GM12875 (cell line): Measurements from ENCODE around the gene CCSAP.

Source experiments
- H3K4me3 ChIP-seq: one replicate; pipeline ENCODE4 v1.5.1; 2011; ENCODE audit warnings: low read depth, low read length, control low read depth
- TF ChIP-seq, protein P1 (sequence below): IDR thresholded peaks from 2 replicates; pipeline ENCODE4 v1.5.1; 2011; ENCODE audit warnings: low read depth, mild to moderate bottlenecking, control low read depth, inconsistent platforms, low read length, moderate library complexity, borderline replicate concordance; ENCODE audit not compliant: insufficient read depth

The CCSAP gene

DNA sequence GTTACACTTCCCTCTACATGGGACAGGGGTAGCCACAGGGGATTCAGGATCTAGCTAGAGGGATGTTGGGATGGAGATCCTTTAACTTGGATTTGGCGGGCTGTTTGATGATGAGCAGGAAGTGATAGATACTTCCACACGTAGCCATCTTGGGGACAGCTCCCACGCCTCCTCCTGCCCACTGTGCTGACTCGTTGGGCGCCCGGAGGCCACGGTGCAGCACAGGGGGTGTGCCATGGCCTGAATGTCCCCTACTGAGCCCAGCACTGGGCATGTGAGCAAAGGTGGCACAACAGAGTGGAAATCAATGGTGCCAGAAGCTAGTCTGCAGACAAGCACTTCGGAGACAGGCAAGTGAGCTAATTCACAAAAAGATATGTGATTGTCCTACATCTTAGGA lies 31.6 kb upstream of the CCSAP start:
- TF ChIP-seq, protein P1, sequence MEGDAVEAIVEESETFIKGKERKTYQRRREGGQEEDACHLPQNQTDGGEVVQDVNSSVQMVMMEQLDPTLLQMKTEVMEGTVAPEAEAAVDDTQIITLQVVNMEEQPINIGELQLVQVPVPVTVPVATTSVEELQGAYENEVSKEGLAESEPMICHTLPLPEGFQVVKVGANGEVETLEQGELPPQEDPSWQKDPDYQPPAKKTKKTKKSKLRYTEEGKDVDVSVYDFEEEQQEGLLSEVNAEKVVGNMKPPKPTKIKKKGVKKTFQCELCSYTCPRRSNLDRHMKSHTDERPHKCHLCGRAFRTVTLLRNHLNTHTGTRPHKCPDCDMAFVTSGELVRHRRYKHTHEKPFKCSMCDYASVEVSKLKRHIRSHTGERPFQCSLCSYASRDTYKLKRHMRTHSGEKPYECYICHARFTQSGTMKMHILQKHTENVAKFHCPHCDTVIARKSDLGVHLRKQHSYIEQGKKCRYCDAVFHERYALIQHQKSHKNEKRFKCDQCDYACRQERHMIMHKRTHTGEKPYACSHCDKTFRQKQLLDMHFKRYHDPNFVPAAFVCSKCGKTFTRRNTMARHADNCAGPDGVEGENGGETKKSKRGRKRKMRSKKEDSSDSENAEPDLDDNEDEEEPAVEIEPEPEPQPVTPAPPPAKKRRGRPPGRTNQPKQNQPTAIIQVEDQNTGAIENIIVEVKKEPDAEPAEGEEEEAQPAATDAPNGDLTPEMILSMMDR = no peak
- H3K4me3 ChIP-seq = no peak overlapping the region

DNA sequence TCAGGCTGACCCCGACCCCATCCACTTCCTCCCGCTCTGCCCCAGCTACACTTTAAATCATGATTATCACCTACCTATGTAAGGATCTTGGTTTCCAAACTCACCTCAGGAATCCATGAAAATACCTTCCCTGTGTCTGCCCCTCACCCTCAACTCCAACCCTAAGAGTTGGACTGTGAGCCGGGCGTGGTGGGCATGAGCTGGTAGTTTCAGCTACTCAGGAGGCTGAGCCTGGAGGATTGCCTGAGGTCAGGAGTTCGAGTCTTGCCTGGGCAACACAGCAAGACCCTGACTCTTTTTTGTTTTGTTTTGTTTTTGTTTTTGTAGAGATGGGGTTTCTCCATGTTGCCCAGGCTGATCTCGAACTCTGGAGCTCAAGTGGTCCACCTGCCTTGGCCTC lies 30.5 kb upstream of the CCSAP start:
- no peak overlapping the region for H3K4me3 ChIP-seq

DNA sequence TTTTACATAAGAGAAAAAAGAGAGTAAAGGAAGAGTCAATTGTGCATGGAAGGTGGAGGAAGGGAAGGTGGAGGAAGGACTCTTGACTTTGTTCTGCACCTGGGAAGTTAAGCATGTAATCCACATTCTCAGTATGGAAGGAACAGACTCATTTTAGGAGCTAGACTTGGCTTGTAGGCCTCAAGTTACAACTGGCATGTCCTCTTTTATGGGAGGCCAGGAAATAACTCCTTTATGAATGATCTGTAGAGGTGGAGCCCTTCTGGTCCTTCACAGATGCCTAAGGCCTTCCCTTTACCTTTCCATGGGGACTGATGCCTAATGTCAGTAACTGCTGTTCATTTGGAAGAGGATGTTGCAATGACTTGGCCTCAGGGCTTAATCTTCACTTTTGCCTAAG lies 29.4 kb upstream of the CCSAP start:
- TF ChIP-seq, protein P1 = no peak
- H3K4me3 ChIP-seq = no peak overlapping the region

More for the DNA sequence above, 30.5 kb upstream of the CCSAP start:
- TF ChIP-seq, protein P1 = no peak

DNA sequence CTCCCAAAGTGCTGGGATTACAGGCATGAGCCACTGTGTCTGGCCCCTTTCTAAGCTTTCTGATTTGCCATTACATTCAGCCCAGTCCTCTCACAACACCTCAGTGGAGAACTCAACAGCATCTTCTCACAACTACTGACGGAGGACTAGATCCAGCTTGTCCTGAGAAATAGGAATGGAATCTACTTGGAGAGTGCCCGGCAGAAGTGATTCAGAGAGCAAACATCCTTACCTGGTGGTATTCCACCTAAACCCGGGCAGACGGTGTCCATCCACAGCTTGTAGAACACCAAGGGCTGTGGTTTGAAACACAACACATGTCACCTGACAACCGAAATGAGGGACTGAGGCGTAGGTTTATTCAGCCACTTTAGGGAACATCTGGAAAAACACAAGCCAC lies 28.8 kb upstream of the CCSAP start:
- H3K4me3 ChIP-seq = no peak overlapping the region
- TF ChIP-seq, protein P1 = no peak

DNA sequence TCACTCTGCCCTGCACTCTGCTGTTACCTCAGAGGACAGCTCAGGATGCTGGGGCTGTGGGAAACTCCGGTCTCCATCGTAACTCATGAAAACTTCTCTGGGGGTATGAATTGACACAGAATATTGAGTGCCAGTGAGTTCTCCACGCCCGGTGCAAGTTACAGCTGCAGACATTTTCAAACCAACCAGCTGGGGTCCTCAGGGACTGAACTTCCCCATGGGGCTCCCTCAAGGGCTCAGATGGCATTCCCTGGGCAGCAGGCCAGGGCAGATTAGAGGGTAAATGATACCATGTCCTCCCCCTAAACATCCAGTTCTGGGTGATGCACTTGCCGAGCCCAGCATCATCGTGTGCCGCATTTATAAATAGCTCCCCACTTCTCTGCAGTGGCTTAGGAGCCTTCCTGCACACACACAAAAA lies 27.8 kb upstream of the CCSAP start:
- H3K4me3 ChIP-seq = no peak overlapping the region
- TF ChIP-seq, protein P1 = no peak

DNA sequence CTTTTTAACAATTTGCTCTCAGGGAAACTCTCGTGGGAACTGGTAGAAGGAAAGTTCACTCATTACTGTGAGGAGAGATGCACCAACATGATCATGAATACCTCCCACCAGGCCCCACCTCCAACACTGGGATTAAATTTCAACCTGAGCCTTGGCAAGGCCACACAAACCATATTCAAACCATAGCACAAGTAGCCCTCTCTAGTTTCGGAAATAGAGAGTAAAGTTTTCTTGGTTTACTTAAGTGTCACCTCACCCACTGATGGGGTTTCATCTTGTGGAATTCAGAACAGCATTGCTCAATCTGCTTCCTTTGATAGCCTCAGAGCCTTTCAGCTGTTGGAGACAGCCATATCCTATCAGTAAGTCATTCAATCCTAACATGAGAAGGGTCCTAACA lies 25.5 kb upstream of the CCSAP start:
- H3K4me3 ChIP-seq = no peak overlapping the region
- TF ChIP-seq, protein P1 = no peak

DNA sequence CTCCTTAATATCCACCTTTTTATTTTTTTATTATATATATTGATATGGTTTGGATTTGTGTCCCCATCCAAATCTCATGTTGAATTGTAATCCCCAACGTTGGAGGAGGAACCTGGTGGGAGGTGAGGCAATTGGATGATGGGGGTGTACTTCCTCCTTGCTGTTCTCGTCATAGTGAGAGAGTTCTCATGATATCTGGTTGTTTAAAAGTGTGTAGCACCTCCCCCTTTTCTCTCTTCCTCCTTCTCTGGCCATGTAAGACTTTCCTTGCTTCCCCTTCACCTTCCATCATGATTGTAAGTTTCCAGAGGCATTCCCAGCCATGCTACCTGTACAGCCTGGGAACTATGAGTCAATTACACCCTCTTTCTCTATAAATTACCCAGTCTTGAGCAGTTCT lies 22.7 kb upstream of the CCSAP start:
- H3K4me3 ChIP-seq = no peak overlapping the region
- TF ChIP-seq, protein P1 = no peak
